Measurements from ENCODE around the gene MRPS5.
"Not testable (repeated sequence)": the region's sequence is repeated elsewhere in the genome, so short reads cannot be mapped to it uniquely, and the experiment has no call there.

The MRPS5 gene

DNA sequence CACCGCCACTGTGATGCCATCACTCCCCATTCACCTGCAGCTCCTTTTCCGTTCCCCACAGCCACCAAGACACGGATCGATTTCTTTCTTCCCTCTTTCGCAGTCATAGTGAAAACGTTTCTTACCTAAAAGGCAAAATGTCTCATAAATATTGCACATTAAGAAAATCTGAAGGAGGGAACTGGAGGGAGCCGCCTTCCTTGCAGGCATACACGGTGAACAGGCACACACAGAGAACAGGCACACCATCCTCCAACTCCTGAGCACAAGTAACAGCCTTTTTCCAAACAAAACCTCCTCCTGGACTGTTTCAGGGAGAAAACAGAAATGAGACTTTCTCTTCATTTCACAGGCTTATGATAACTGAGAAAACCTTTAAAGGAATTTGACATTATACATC is 17.0 kb downstream of the MRPS5 start:
- TF ChIP-seq, protein P1, sequence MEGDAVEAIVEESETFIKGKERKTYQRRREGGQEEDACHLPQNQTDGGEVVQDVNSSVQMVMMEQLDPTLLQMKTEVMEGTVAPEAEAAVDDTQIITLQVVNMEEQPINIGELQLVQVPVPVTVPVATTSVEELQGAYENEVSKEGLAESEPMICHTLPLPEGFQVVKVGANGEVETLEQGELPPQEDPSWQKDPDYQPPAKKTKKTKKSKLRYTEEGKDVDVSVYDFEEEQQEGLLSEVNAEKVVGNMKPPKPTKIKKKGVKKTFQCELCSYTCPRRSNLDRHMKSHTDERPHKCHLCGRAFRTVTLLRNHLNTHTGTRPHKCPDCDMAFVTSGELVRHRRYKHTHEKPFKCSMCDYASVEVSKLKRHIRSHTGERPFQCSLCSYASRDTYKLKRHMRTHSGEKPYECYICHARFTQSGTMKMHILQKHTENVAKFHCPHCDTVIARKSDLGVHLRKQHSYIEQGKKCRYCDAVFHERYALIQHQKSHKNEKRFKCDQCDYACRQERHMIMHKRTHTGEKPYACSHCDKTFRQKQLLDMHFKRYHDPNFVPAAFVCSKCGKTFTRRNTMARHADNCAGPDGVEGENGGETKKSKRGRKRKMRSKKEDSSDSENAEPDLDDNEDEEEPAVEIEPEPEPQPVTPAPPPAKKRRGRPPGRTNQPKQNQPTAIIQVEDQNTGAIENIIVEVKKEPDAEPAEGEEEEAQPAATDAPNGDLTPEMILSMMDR (IDR thresholded peaks at IDR 0.05; ENCODE audit: extremely low read depth, insufficient read depth, missing control alignments): no peak
- DNase-seq (ENCODE audit: low spot score): no peak
- in situ Hi-C loops (cut with MboI; ENCODE audit: low pct_unique_long_range_greater_than_20kb, low sequenced_read_pairs, unreplicated experiment): no loop called here

DNA sequence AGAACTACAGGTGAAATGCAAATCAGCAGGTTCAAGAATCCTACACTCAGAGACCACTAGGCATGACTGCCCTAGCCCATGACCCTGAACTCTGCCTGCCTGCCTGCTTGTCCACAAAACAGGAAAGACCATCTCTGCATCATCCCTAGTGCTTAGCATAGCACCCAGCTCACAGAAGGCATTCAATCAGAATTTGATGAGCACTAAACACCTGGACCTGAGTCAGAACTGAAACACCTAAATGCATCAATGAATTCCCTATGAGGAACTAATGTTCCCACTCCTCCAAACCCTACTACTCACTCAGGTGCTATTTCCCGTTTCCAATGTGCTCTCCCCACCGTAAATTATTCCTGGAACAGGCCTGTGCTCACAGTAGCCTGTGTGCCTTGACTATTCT is 21.7 kb downstream of the MRPS5 start:
- no peak for DNase-seq (ENCODE audit: low spot score)
- TF ChIP-seq, protein P1 (IDR thresholded peaks at IDR 0.05; ENCODE audit: extremely low read depth, insufficient read depth, missing control alignments): no peak
- in situ Hi-C loops (cut with MboI; ENCODE audit: low pct_unique_long_range_greater_than_20kb, low sequenced_read_pairs, unreplicated experiment): no loop called here

DNA sequence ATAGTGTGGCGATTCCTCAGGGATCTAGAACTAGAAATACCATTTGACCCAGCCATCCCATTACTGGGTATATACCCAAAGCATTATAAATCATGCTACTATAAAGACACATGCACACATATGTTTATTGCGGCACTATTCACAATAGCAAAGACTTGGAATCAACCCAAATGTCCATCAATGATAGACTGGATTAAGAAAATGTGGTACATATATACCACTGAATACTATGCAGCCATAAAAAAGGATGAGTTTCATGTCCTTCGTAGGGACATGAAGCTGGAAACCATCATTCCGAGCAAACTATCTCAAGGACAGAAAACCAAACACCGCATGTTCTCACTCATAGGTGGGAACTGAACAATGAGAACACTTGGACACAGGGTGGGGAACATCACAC is 23.3 kb downstream of the MRPS5 start:
- in situ Hi-C loops (cut with MboI; ENCODE audit: low pct_unique_long_range_greater_than_20kb, low sequenced_read_pairs, unreplicated experiment); DNase-seq (ENCODE audit: low spot score): not testable (repeated sequence)

DNA sequence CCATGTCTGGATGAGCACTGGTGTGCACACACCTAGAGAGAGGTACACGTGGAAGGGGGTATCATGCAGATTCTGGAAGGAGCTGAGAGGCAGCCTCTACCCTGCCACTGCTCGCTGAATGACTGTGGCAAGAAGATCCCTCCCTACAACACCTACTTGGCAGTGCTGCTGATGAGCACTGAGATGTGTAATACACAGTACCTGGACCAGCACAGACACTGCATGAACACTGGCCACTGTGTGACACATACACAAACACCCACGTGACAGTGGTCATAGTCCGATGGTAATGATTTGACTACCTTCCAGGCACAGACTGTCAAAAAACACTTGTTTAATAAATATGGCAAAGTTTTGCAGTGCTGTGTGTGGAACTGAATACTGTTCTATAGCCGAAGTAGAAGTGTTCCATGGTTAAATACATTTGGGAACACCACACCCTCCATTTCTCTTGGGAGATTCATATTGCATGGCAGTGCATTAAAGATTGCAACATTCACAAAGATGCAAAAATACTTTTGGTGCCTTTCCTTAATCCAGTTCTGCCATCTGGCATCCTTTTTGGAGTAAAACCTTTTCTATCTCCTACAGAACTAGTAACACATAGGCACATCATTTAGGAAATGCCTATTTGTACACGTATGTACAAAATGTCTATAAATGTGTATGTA is 29.6 kb downstream of the MRPS5 start:
- in situ Hi-C loops (cut with MboI; ENCODE audit: low pct_unique_long_range_greater_than_20kb, low sequenced_read_pairs, unreplicated experiment): no loop called here
- TF ChIP-seq, protein P1 (IDR thresholded peaks at IDR 0.05; ENCODE audit: extremely low read depth, insufficient read depth, missing control alignments): no peak
- DNase-seq (ENCODE audit: low spot score): no peak

DNA sequence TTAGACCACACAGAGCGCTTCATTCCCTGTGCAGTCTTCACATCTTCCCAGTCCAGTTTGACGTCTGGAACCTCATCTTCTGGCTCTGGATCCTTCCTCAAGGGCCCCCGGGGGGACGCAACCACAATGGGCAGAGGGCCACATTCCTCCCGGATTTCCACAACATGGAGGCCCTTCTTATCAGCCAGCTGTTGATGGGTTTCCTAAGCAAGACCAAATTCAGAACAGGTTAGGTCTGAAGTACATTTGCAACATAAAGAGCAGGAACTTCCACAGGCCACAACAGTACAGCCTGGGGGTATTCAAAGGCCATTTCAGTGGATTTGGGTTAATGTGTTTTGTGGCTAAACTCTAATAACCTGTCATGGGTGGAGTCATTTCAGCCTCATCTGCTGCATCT is 34.2 kb downstream of the MRPS5 start:
- TF ChIP-seq, protein P1 (IDR thresholded peaks at IDR 0.05; ENCODE audit: extremely low read depth, insufficient read depth, missing control alignments): no peak
- DNase-seq (ENCODE audit: low spot score): no peak

DNA sequence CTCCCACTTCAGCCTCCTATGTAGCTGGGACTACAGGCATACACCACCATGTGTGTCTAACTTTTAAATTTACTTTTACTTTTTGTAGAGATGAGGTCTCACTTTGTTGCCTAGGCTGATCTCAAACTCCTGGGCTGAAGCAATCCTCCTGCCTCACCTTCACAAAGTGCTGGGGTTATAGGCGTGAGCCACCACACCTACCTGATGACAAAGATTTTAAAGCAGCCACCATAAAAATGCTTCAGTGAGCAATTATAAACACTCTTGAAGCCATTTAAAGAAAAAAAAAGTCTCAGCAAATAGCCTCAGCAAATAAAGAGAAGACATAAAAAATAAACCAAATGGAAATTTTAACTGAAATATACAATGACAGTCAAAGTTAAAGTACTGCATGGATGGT is 35.6 kb downstream of the MRPS5 start:
- no peak for DNase-seq (ENCODE audit: low spot score)
- TF ChIP-seq, protein P1 (IDR thresholded peaks at IDR 0.05; ENCODE audit: extremely low read depth, insufficient read depth, missing control alignments): no peak
- in situ Hi-C loops (cut with MboI; ENCODE audit: low pct_unique_long_range_greater_than_20kb, low sequenced_read_pairs, unreplicated experiment): no loop called here

More for the DNA sequence above, 34.2 kb downstream of the MRPS5 start:
- in situ Hi-C loops (cut with MboI; ENCODE audit: low pct_unique_long_range_greater_than_20kb, low sequenced_read_pairs, unreplicated experiment): no loop called here

DNA sequence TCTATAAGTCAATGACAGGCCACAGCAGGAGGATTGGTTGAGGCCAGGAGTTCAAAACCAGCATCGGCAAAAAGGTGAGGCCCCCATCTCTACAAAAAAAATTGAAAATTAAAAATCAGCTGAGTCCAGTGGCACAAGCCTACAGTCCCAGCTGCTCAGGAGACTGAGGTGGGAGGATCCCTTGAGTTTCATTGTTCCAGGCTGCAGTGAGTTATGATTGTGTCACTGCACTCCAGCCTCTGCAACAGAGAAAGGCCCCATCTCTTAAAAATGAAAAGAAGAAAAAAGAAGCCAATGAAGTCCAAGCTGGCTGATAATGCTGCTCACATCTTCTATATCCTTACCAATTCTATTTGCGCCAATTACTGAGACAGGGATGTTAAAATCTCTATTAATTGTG is 39.1 kb downstream of the MRPS5 start:
- no peak for DNase-seq (ENCODE audit: low spot score)
- TF ChIP-seq, protein P1 (IDR thresholded peaks at IDR 0.05; ENCODE audit: extremely low read depth, insufficient read depth, missing control alignments): no peak
- in situ Hi-C loops (cut with MboI; ENCODE audit: low pct_unique_long_range_greater_than_20kb, low sequenced_read_pairs, unreplicated experiment): no loop called here

Data from GM13977 (cell line).